ENCODE data around the gene TULP4.

The TULP4 gene

DNA sequence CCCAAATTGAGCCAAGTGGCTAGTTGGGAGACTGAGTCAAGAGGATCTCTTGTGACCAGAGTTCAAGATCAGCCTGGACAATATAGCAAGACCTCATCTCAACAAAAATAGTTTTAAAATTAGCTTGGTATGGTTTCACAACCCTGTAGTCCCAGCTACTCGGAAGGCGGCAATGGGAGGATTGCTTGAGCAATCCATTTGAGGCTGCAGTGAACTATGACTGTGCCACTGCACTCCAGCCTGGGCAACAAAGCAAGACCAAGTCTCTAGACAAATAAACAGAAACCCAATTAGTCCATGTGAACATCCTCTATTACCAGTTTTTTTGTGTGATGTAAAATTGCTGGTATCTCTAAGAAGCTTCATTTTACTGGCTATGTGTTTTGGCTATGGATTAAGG lies 106.2 kb downstream of the TULP4 start:
- ATAC-seq, result no peak
- TF ChIP-seq ZFP30 (CRISPR knock-in tag; IDR thresholded peaks at IDR 0.05) (no peak), CSDC2 (CRISPR knock-in tag; IDR thresholded peaks at IDR 0.05) (no peak), ISL1 (CRISPR knock-in tag; IDR thresholded peaks at IDR 0.05) (no peak)
- TF ChIP-seq, protein P1, sequence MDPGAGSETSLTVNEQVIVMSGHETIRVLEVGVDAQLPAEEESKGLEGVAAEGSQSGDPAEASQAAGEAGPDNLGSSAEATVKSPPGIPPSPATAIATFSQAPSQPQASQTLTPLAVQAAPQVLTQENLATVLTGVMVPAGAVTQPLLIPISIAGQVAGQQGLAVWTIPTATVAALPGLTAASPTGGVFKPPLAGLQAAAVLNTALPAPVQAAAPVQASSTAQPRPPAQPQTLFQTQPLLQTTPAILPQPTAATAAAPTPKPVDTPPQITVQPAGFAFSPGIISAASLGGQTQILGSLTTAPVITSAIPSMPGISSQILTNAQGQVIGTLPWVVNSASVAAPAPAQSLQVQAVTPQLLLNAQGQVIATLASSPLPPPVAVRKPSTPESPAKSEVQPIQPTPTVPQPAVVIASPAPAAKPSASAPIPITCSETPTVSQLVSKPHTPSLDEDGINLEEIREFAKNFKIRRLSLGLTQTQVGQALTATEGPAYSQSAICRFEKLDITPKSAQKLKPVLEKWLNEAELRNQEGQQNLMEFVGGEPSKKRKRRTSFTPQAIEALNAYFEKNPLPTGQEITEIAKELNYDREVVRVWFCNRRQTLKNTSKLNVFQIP (CRISPR knock-in tag; IDR thresholded peaks at IDR 0.05; ENCODE audit: borderline replicate concordance, low read depth), result no peak

DNA sequence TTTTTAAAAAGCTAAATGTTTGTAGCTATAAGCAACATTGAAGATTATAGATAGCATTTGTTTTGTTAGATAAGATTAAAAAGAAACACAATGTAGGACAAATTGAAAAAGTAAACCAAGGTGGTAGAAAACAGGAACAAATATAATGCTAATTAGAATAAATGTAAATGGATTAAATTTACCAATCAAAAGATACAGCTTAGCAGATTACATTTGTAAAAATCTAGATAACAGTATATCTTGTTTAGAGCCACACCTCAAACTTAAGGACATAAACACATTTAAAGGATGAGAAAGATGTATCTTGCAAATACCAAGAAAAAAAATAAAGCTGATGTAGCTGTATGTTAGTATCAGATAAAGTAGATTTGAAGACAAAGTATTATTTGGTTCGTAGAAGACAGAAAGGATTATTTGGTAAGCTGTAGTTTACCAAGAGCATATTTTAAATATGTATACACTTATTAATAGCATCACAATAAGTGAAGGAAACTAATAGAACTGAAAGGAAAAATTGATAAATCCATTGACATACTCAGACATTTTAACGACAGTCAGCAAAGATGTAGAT lies 107.2 kb downstream of the TULP4 start:
- TF ChIP-seq TCF4 (CRISPR knock-in tag; IDR thresholded peaks at IDR 0.05; ENCODE audit: borderline replicate concordance) (no peak), CSDC2 (CRISPR knock-in tag; IDR thresholded peaks at IDR 0.05) (no peak), ZNF70 (CRISPR knock-in tag; IDR thresholded peaks at IDR 0.05) (no peak), ESRRG (CRISPR knock-in tag; IDR thresholded peaks at IDR 0.05) (no peak), ARNTL (CRISPR knock-in tag; IDR thresholded peaks at IDR 0.05; ENCODE audit: borderline replicate concordance, low read depth) (no peak), ZFP3 (CRISPR knock-in tag; IDR thresholded peaks at IDR 0.05) (no peak), TOX (CRISPR knock-in tag; IDR thresholded peaks at IDR 0.05; ENCODE audit: borderline replicate concordance) (no peak), ZC3H10 (CRISPR knock-in tag; IDR thresholded peaks at IDR 0.05) (no peak), GLIS3 (CRISPR knock-in tag; IDR thresholded peaks at IDR 0.05) (no peak), SNAI2 (CRISPR knock-in tag; IDR thresholded peaks at IDR 0.05) (no peak), ZNF8 (CRISPR knock-in tag; IDR thresholded peaks at IDR 0.05) (no peak), OSR1 (CRISPR knock-in tag; IDR thresholded peaks at IDR 0.05) (no peak), PPARA (CRISPR knock-in tag; IDR thresholded peaks at IDR 0.05; ENCODE audit: borderline replicate concordance) (no peak), ZFP30 (CRISPR knock-in tag; IDR thresholded peaks at IDR 0.05) (no peak), ISL1 (CRISPR knock-in tag; IDR thresholded peaks at IDR 0.05) (no peak)
- TF ChIP-seq, protein P2, sequence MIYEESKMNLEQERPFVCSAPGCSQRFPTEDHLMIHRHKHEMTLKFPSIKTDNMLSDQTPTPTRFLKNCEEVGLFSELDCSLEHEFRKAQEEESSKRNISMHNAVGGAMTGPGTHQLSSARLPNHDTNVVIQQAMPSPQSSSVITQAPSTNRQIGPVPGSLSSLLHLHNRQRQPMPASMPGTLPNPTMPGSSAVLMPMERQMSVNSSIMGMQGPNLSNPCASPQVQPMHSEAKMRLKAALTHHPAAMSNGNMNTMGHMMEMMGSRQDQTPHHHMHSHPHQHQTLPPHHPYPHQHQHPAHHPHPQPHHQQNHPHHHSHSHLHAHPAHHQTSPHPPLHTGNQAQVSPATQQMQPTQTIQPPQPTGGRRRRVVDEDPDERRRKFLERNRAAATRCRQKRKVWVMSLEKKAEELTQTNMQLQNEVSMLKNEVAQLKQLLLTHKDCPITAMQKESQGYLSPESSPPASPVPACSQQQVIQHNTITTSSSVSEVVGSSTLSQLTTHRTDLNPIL (CRISPR knock-in tag; IDR thresholded peaks at IDR 0.05; ENCODE audit: low read depth), result no peak
- TF ChIP-seq, protein P3, sequence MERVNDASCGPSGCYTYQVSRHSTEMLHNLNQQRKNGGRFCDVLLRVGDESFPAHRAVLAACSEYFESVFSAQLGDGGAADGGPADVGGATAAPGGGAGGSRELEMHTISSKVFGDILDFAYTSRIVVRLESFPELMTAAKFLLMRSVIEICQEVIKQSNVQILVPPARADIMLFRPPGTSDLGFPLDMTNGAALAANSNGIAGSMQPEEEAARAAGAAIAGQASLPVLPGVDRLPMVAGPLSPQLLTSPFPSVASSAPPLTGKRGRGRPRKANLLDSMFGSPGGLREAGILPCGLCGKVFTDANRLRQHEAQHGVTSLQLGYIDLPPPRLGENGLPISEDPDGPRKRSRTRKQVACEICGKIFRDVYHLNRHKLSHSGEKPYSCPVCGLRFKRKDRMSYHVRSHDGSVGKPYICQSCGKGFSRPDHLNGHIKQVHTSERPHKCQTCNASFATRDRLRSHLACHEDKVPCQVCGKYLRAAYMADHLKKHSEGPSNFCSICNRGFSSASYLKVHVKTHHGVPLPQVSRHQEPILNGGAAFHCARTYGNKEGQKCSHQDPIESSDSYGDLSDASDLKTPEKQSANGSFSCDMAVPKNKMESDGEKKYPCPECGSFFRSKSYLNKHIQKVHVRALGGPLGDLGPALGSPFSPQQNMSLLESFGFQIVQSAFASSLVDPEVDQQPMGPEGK (CRISPR knock-in tag; IDR thresholded peaks at IDR 0.05; ENCODE audit: borderline replicate concordance), result no peak
- TF ChIP-seq, protein P4, sequence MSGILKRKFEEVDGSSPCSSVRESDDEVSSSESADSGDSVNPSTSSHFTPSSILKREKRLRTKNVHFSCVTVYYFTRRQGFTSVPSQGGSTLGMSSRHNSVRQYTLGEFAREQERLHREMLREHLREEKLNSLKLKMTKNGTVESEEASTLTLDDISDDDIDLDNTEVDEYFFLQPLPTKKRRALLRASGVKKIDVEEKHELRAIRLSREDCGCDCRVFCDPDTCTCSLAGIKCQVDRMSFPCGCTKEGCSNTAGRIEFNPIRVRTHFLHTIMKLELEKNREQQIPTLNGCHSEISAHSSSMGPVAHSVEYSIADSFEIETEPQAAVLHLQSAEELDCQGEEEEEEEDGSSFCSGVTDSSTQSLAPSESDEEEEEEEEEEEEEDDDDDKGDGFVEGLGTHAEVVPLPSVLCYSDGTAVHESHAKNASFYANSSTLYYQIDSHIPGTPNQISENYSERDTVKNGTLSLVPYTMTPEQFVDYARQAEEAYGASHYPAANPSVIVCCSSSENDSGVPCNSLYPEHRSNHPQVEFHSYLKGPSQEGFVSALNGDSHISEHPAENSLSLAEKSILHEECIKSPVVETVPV (CRISPR knock-in tag; IDR thresholded peaks at IDR 0.05), result no peak
- TF ChIP-seq, protein P5, sequence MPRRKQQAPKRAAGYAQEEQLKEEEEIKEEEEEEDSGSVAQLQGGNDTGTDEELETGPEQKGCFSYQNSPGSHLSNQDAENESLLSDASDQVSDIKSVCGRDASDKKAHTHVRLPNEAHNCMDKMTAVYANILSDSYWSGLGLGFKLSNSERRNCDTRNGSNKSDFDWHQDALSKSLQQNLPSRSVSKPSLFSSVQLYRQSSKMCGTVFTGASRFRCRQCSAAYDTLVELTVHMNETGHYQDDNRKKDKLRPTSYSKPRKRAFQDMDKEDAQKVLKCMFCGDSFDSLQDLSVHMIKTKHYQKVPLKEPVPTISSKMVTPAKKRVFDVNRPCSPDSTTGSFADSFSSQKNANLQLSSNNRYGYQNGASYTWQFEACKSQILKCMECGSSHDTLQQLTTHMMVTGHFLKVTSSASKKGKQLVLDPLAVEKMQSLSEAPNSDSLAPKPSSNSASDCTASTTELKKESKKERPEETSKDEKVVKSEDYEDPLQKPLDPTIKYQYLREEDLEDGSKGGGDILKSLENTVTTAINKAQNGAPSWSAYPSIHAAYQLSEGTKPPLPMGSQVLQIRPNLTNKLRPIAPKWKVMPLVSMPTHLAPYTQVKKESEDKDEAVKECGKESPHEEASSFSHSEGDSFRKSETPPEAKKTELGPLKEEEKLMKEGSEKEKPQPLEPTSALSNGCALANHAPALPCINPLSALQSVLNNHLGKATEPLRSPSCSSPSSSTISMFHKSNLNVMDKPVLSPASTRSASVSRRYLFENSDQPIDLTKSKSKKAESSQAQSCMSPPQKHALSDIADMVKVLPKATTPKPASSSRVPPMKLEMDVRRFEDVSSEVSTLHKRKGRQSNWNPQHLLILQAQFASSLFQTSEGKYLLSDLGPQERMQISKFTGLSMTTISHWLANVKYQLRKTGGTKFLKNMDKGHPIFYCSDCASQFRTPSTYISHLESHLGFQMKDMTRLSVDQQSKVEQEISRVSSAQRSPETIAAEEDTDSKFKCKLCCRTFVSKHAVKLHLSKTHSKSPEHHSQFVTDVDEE (CRISPR knock-in tag; IDR thresholded peaks at IDR 0.05), result no peak

DNA sequence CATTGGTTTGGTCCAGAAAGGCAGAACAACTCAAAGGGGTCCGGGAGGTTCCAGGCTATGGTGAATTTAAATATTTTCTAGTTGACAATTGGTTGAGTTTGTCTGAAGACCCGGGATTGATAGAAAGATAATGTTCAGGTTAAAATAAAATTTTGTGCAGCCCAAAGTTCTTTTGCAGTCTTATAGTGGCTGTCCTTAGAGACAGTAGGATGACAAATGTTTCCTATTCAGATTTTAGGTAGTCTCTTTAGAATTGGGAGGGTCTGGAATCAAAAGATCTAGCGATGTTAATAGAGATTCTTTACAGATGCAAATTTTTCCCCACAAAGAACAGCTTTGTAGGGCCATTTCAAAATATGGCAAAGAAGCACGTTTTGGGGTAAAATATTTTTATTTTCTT lies 109.1 kb downstream of the TULP4 start:
- no peak for ATAC-seq
- TF ChIP-seq RARB (CRISPR knock-in tag; IDR thresholded peaks at IDR 0.05), result no peak
- TF ChIP-seq, protein P5 (CRISPR knock-in tag; IDR thresholded peaks at IDR 0.05), result no peak
- TF ChIP-seq, protein P2 (CRISPR knock-in tag; IDR thresholded peaks at IDR 0.05; ENCODE audit: low read depth), result no peak
- TF ChIP-seq, protein P4 (CRISPR knock-in tag; IDR thresholded peaks at IDR 0.05), result no peak
- no peak for TF ChIP-seq SNAI2 (CRISPR knock-in tag; IDR thresholded peaks at IDR 0.05)
- TF ChIP-seq TCF4 (CRISPR knock-in tag; IDR thresholded peaks at IDR 0.05; ENCODE audit: borderline replicate concordance), result no peak

More for the DNA sequence above, 107.2 kb downstream of the TULP4 start:
- no peak for ATAC-seq

Measured in SK-N-SH treated with all-trans-retinoic acid at 6 μM for 48 hours (cell line).